Stimulated activated naive CD8-positive, alpha-beta T cell treated with anti-CD3 and anti-CD28 coated beads, Interleukin-15, amount 100 ng/mL, for 72 hours (primary cell): ENCODE results near the gene PLEKHB1.

Source experiments
- ATAC-seq: fragments of 150-1000 bp; cut with Tn5 transposase; 2 replicates; pipeline ENCODE4 v1.10.0; 2021; ENCODE audit warnings: mild to moderate bottlenecking, moderate library complexity
- DNase-seq, 2 donors: peaks; one replicate each; pipeline ENCODE4 v3.0.0; 2021 to 2022
- H3K27ac Mint-ChIP-seq, 2 donors: one replicate each; pipeline ENCODE4 v1.8.0; 2022; ENCODE audit warnings: mild to moderate bottlenecking in 2 of 2, mixed read lengths in 2 of 2, moderate library complexity in 2 of 2
- H3K27me3 Mint-ChIP-seq: one replicate; pipeline ENCODE4 v1.8.0; 2022; ENCODE audit warnings: mixed read lengths
- H3K4me1 Mint-ChIP-seq: one replicate; pipeline ENCODE4 v1.8.0; 2022; ENCODE audit warnings: mild to moderate bottlenecking, mixed read lengths
- H3K4me3 Mint-ChIP-seq, 2 donors: one replicate each; pipeline ENCODE4 v1.8.0; 2022; ENCODE audit warnings: mild to moderate bottlenecking in 2 of 2, mixed read lengths in 2 of 2, moderate library complexity in 1 of 2
- H3K9me3 Mint-ChIP-seq, 2 donors: one replicate each; pipeline ENCODE4 v1.8.0; 2022; ENCODE audit warnings: mixed read lengths in 2 of 2

PLEKHB1 gene, protein sequence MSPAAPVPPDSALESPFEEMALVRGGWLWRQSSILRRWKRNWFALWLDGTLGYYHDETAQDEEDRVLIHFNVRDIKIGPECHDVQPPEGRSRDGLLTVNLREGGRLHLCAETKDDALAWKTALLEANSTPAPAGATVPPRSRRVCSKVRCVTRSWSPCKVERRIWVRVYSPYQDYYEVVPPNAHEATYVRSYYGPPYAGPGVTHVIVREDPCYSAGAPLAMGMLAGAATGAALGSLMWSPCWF

GRCh38 chr11:73645972-73646631 is at the start of gene PLEKHB1:
TSS of gene PLEKHB1 (plus strand) at chr11:73646581. CDS start at chr11:73646609, 28 bp downstream.
- Mint-ChIP-seq H3K4me1 (peaks cover 19% of the 10 kb centered on the region), H3K27me3 (no peaks in the 10 kb centered on the region), H3K4me3 (peak within 1 kb of the TSS; percentile 82 to 90), H3K27ac (peak within 1 kb of the TSS in 1 of 2 donors; percentile 54), H3K9me3 (no peaks in the 10 kb centered on the region)
- no peak for ATAC-seq
- DNase-seq = no peak

DNA sequence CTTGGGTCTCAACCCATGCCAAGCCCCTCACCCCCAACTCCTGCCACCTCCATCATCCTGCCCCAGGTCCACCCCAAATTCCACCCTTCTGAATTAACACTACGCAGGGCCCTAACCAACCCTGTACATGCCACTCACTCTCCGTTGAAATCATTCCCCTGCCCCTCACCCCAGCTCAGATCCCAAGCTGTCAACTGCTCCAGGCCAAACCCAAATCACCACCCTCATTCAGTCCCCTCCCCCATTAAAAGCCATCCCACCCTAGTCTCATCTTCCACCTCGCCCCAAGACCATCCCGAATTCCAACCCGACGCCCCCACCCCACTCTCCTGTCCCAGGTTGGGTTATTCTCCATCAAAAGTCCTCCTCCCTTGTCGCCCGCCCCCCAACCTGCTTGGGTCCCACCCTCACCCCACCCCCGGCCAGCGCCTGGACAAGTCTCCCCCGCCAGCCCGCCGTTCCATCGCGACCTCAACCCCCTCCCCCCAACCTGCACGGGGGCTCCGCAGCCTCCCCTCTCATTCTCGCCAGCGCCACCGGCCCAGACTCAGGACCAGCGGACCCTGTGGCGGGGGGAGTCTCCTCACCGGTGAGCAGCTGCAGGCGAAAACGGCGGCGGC is 48.9 kb upstream of the PLEKHB1 start:
- H3K27ac Mint-ChIP-seq = peak overlapping the region; percentile 88 to 97
- no peaks in the 10 kb centered on the region for H3K9me3 Mint-ChIP-seq
- DNase-seq (peak in 1 of 2 donors; percentile 10), ATAC-seq (no peak)
- H3K4me1 Mint-ChIP-seq = peaks cover 44% of the 10 kb centered on the region
- H3K4me3 Mint-ChIP-seq = peak overlapping the region; percentile 93 to 94
- no peaks in the 10 kb centered on the region for H3K27me3 Mint-ChIP-seq

GRCh38 chr11:73597956-73598718 is 48.2 kb upstream of the PLEKHB1 start, which contains the start of gene FAM168A:
TSS of gene FAM168A (minus strand) at chr11:73598112. CDS start at chr11:73468474, 129,638 bp downstream.
- peak within 1 kb of the TSS; percentile 97 for H3K27ac Mint-ChIP-seq
- H3K9me3 Mint-ChIP-seq = no peaks in the 10 kb centered on the region
- no peaks in the 10 kb centered on the region for H3K27me3 Mint-ChIP-seq
- DNase-seq = peak; percentile 89 to 91
- peak; percentile 97 for ATAC-seq
- H3K4me1 Mint-ChIP-seq = peaks cover 42% of the 10 kb centered on the region
- peak within 1 kb of the TSS; percentile 93 to 94 for H3K4me3 Mint-ChIP-seq

- peak; percentile 2 for ATAC-seq
- DNase-seq = no peak
- H3K4me1 Mint-ChIP-seq = peaks cover 42% of the 10 kb centered on the region
- H3K27me3 Mint-ChIP-seq = no peaks in the 10 kb centered on the region
- peak overlapping the region; percentile 93 to 94 for H3K4me3 Mint-ChIP-seq
- H3K27ac Mint-ChIP-seq = peak overlapping the region; percentile 97
- no peaks in the 10 kb centered on the region for H3K9me3 Mint-ChIP-seq
Observed at GRCh38 chr11:73598719-73599379, 47.5 kb upstream of the PLEKHB1 start.

GRCh38 chr11:73612601-73613140 is 33.7 kb upstream of the PLEKHB1 start:
- ATAC-seq = no peak
- Mint-ChIP-seq H3K4me3 (no peak overlapping the region), H3K4me1 (no peaks in the 10 kb centered on the region), H3K9me3 (no peaks in the 10 kb centered on the region), H3K27me3 (no peaks in the 10 kb centered on the region), H3K27ac (no peak overlapping the region)
- no peak for DNase-seq

GRCh38 chr11:73614591-73614990 is 31.8 kb upstream of the PLEKHB1 start:
- ATAC-seq (no peak), DNase-seq (no peak)
- no peak overlapping the region for H3K4me3 Mint-ChIP-seq
- H3K9me3 Mint-ChIP-seq = no peaks in the 10 kb centered on the region
- no peaks in the 10 kb centered on the region for H3K4me1 Mint-ChIP-seq
- no peaks in the 10 kb centered on the region for H3K27me3 Mint-ChIP-seq
- no peak overlapping the region for H3K27ac Mint-ChIP-seq

- Mint-ChIP-seq H3K4me3 (no peak overlapping the region), H3K27me3 (peaks cover 29% of the 10 kb centered on the region), H3K9me3 (no peaks in the 10 kb centered on the region), H3K4me1 (no peaks in the 10 kb centered on the region), H3K27ac (no peak overlapping the region)
- DNase-seq (no peak), ATAC-seq (no peak)
Observed at GRCh38 chr11:73622926-73623593, 23.3 kb upstream of the PLEKHB1 start.

DNA sequence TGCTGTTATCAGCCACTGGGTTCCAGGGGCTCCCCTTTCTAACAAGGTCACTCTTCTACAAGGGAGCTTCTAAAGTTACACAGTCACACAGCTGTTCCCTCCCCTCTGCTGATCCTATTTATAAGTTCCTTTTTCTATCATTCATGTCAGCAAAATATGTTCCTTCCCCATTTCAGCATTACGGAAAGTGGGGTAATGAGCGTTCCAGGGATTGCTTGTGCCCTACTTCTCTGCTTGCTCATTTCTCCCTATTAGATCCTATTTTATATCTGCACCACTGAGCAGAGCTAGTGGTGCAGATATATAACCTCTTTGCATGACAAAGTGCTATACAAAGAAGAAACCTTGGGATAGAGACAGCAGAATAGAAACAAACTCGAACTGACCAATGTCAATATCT is 22.7 kb upstream of the PLEKHB1 start:
- DNase-seq (no peak), ATAC-seq (no peak)
- Mint-ChIP-seq H3K9me3 (no peaks in the 10 kb centered on the region), H3K27me3 (peaks cover 29% of the 10 kb centered on the region), H3K4me1 (no peaks in the 10 kb centered on the region), H3K27ac (no peak overlapping the region), H3K4me3 (no peak overlapping the region)

DNA sequence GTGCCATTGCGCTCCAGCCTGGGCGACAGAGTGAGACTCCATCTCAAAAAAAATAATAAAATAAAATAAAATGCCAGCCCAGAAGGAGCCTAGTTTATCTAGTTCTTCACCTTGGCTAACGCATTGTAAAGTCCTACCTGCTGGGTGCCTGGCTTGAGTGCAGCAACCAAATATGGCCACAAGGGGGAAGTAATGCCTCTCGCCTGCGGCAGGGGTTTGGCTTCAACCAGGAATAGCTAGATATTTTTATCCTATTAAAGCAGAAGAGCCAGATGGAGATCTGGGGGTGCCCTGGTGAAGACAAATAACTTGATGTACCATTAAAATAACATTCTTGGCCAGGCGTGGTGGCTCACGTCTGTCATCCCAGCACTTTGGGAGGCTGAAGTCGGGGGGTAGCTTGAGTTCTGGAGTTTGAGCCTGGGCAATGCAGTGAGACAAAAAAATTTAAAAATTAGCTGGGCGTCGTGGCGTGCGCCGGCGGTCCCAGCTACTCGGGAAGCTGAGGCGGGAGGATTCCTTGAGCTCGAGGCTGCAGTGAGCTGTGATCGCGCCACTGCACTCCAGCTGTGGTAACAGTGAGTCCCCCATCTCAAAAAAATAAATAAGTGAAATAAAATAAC is 20.6 kb upstream of the PLEKHB1 start:
- Mint-ChIP-seq H3K4me3 (no peak overlapping the region), H3K27me3 (peaks cover 29% of the 10 kb centered on the region), H3K27ac (no peak overlapping the region), H3K9me3 (no peaks in the 10 kb centered on the region), H3K4me1 (no peaks in the 10 kb centered on the region)
- ATAC-seq = peak; percentile 79
- peak; percentile 60 to 69 for DNase-seq

DNA sequence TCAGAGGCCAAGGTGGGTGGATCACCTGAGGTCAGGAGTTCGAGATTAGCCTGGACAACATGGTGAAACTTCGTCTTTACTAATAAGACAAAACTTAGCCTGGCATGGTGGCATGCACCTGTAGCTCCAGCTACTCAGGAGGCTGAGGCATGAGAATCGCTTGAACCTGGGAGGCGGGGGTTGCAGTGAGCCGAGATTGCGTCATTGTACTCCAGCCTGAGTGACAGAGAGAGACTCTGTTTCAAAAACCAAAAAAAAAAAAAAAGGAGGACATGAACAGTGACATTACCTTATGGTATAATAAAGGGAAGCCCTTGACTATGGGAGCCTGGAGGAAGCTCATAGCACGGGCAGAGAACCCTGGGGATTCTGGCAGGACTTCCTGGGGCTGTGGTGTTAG is 16.5 kb upstream of the PLEKHB1 start:
- no peak overlapping the region for H3K4me3 Mint-ChIP-seq
- no peaks in the 10 kb centered on the region for H3K9me3 Mint-ChIP-seq
- no peak overlapping the region for H3K27ac Mint-ChIP-seq
- peaks cover 8% of the 10 kb centered on the region for H3K4me1 Mint-ChIP-seq
- ATAC-seq (no peak), DNase-seq (no peak)
- H3K27me3 Mint-ChIP-seq = peaks cover 2% of the 10 kb centered on the region

- H3K9me3 Mint-ChIP-seq = no peaks in the 10 kb centered on the region
- peaks cover 8% of the 10 kb centered on the region for H3K4me1 Mint-ChIP-seq
- peak overlapping the region in 1 of 2 donors; percentile 66 for H3K27ac Mint-ChIP-seq
- H3K4me3 Mint-ChIP-seq = no peak overlapping the region
- DNase-seq (no peak), ATAC-seq (no peak)
- no peaks in the 10 kb centered on the region for H3K27me3 Mint-ChIP-seq
Observed at GRCh38 chr11:73632996-73633395, 13.4 kb upstream of the PLEKHB1 start.

DNA sequence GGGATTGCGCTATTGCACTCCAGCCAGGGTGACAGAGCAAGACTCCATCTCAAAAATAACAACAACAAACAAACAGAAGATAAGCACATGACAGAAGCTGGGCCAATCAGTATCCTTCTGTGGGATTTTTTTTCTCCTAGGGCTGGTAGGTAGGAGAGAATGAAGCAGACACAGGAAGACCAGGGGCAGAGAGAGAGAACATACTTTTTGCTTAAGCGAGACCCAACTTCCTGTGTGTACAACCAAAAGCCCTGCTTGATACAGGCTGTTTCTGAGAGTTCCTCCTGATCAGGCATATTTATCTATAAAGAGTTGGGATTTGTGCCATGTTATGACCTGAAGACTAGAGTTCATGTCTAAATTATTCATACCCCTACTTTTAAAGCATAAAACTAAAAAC is 12.4 kb upstream of the PLEKHB1 start:
- peaks cover 8% of the 10 kb centered on the region for H3K4me1 Mint-ChIP-seq
- H3K27me3 Mint-ChIP-seq = no peaks in the 10 kb centered on the region
- no peak overlapping the region for H3K4me3 Mint-ChIP-seq
- H3K9me3 Mint-ChIP-seq = no peaks in the 10 kb centered on the region
- peak overlapping the region in 1 of 2 donors; percentile 36 for H3K27ac Mint-ChIP-seq
- ATAC-seq (no peak), DNase-seq (no peak)

DNA sequence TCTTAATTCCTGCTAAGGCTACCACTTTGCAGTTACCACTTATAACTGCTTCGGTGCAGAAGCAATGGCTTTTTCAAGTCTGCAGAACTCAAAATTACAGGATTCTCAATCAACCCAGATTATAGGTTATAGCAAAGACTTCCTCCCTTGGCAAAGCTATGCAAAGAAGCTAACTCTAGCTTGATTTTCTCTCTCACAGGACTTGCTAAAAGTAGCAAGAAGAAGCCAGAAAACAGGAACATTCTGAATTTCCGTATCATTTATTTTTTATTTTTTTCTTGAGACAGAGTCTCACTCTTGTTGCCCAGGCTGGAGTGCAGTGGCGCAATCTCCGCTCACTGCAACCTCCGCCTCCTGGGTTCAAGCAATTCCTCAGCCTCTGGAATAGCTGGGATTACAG is 10.7 kb upstream of the PLEKHB1 start:
- H3K9me3 Mint-ChIP-seq = no peaks in the 10 kb centered on the region
- ATAC-seq = no peak
- DNase-seq = no peak

GRCh38 chr11:73636249-73636648 is 10.1 kb upstream of the PLEKHB1 start:
- DNase-seq = no peak
- no peaks in the 10 kb centered on the region for H3K27me3 Mint-ChIP-seq
- H3K4me1 Mint-ChIP-seq = peaks cover 15% of the 10 kb centered on the region
- no peak overlapping the region for H3K4me3 Mint-ChIP-seq
- H3K9me3 Mint-ChIP-seq = no peaks in the 10 kb centered on the region
- no peak overlapping the region for H3K27ac Mint-ChIP-seq
- no peak for ATAC-seq

More for the DNA sequence above, 10.7 kb upstream of the PLEKHB1 start:
- Mint-ChIP-seq H3K27me3 (no peaks in the 10 kb centered on the region), H3K27ac (no peak overlapping the region), H3K4me1 (peaks cover 15% of the 10 kb centered on the region), H3K4me3 (no peak overlapping the region)
